HG02642 (cell line): Measurements from ENCODE around the gene NNAT.

Experiments used
- ATAC-seq: cut with Tn5 transposase; IDR thresholded peaks from one replicate; pipeline ENCODE4 v1.9.1; 2021; ENCODE audit warnings: mild to moderate bottlenecking; ENCODE audit not compliant: unreplicated experiment, poor library complexity

The NNAT gene

DNA sequence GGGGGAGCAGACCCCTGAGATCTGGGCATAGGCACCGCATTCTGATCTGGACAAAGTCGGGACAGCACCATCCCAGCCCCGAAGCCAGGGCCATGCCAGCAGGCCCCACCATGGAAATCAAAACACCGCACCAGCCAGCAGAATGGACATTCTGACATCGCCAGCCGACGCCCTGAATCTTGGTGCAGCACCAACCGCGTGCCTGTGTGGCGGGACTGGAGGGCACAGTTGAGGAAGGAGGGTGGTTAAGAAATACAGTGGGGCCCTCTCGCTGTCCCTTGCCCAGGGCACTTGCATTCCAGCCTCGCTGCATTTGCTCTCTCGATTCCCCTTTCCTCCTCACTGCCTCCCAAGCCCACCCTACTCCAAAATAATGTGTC is 2.0 kb downstream of the NNAT start:
- ATAC-seq, result no peak

DNA sequence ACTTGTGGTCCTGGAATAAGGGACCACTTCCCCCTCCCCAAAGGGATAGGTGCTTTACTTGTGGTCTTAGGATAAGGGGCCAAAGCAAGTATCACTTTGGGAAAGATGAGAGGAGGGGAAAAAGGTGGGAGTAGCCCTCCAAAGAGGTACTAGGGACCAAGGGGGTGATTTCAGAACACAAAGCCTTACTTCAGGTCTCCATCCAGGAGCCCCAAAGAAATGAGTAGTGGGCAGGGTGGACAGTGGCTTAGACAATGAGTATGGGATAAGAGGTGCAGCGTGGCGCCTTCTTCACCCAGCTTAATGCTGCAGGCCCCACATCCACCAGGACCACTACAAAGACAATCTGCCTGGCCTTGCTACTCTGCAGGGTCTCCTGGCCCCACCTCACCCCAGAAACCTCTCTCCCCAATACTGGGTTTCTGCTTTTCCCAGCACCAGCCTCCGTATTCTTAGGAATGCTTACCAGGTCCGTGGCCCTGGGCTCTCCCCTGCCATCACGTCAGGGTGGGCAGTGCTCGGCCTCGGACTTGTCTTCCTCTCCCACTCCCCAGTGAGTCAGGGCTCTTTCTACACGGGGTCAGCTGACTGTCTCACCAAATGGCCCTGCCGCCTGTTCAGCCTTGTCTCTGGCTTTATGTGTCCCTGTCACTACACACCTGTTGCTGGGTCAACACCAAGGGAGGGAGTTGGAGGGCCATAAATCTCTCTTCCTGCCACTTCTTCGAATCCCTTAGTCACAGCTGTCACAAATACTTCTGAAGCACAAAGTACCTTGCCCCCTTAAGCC is 3.1 kb downstream of the NNAT start:
- ATAC-seq, result no peak

DNA sequence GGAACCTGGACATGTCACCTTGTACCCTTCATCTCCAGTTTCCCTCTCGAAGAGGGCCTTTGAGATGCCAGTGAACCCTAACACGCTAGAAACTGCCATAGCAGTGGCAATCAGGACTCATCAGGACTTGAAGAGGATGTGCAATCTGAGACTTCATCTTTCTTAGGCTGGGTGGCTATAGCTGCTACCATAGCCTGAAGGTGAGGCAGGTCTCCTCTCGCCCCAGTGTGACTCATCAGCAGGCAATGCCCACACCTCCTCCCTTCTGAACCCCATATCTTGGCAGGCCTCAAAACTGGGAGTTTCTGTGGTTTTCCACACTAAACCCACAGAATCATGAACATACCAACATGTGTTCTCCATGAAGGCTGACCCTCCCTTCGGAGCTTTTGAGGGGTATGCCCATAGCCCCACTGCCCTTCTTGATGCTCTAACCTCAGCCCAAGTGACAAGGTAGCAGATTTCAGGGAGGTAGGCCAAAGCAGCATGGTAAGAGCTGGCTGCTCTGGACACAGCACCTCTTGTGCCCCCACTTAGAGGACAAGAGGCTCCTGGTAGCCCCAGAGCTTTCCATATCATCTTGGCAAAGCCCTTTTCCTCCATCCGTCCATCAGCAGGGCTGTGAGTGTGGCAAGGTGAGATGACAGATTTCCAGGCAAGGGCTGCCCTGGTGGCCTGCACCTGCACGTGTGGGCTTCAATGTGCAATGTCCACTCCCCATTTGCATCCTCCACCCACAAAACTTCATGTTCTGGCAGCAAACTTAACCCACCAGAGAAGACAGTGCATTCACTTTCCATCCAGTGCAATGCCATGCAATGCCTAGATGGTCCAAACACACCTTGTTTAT is 4.0 kb downstream of the NNAT start:
- ATAC-seq, result no peak

DNA sequence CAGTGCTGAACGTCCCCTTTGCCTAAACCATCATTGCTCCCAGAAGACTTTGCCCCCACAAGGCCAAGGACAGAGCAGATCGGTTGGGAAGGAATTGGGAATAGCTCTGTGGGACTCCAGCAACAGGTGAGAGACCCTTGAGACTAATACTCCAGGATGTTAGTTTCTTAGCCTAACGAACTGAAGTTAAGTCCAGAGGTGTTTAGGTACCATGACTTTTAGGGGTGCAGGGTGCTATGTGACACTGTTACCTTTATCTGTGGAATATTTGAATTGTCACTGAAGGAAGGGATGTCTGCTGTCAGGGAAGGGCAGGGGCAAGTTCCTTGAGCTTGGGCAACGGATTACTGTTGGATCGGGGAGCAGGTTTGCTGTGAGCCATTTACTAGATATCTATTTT is 4.8 kb downstream of the NNAT start:
- ATAC-seq, result no peak

DNA sequence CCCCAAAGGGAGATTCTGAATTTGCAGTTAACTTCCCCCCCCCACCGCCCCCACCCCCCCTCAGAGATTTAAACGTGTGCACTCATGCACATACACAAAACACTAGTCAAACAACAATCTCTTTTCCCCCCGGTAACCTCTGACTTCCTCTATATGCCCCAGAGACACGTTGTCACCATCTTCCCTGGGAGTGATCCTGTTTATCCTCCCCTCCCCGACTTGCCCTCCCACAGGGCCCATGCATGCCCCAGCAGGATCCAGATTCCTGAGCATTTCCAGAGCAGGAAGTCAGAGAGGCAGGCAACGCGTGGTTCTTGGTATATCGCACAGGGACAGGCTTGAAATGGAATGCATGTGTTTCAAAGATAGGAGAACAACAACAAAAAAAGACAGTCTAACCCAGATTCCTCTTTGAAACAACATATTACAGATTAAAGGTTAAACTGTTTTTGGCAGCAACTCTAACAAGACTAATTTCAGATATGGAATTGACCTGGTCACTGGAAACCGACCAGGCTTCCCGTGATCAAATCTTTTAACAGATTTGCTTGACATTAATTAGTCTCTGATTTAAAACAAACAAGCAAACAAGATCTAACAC is 5.3 kb downstream of the NNAT start:
- ATAC-seq, result no peak

DNA sequence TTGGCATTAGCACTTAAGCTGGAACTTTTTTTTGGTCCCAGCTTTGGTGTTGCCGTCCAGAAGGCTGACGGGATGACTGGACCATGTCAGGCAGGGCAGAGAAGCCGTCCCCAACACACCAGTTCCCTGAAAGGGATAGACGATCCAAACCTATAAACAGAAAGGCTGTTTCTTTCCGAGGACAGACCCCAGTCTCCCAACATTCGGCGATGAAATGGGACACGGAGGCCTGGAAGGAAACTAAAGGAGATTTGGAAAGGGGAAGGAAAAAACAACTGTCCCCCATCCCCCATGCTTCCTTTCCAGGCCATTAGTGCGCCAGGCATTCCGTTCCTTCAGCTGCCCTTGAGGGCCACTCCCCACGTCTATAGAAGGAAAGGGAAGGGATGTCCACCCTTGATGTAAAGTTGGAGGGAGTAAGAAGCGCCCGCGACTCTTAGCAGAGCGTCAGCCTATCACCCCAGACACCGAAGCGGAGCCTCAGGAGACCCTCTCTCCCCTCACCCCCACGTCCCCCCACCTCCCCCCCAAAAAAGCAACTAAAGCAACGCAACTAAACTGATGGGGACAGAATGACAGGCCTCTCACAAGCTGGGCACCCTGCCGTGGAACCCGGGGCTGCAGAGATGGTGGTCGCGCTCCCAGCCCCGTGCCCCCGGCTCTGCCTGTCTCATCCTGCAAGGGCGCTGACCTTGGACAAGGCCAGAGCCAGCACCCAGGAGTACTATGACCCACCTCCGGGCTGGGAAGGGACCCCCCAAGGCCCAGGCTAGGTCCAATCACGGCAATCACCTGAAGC is 6.0 kb downstream of the NNAT start:
- ATAC-seq, result no peak

DNA sequence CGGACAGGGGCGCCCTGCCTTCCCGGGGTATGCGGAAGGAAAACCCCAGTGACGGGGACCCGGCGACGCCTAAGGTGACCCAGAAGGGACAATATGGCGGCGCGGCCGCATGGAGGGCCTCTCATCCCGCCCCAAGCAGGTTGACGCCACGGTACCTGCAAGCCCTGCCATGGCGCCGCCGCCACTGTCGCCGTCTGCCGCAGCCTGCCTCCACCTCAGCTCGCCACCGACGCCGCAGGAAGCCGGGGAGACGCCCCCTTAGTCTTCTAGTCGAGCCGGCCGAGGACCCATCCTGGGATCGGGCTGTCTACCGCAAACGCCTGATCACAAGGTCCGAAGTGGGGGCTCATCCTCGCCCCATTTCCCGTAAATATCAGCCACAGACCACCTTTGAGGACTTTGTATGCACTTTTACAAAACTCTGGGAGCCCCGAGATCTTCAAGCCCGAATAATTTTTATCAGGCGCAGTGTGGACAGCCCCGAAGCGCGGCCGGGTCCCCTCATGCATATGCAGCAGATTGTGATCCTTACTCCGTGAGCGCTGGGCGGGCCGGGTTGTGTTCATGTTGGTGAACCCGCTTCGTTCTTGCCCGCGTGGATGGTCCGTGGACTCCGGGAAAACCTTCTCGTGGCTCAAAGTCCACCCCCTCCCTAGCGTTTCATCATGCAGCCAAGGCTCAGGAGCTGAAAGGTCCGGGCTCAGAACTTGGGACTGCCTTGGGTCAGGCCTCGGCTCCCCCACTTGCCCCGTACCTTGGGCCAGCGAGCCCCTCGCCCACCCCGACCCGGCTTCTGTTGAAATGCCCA is 6.8 kb downstream of the NNAT start, which contains the start of gene BLCAP:
Gene BLCAP (minus strand): TSS at position 239 of the 808 bp plus-strand sequence. CDS start 8,702 bp downstream, outside the sequence.
- ATAC-seq, result peak; percentile 80

DNA sequence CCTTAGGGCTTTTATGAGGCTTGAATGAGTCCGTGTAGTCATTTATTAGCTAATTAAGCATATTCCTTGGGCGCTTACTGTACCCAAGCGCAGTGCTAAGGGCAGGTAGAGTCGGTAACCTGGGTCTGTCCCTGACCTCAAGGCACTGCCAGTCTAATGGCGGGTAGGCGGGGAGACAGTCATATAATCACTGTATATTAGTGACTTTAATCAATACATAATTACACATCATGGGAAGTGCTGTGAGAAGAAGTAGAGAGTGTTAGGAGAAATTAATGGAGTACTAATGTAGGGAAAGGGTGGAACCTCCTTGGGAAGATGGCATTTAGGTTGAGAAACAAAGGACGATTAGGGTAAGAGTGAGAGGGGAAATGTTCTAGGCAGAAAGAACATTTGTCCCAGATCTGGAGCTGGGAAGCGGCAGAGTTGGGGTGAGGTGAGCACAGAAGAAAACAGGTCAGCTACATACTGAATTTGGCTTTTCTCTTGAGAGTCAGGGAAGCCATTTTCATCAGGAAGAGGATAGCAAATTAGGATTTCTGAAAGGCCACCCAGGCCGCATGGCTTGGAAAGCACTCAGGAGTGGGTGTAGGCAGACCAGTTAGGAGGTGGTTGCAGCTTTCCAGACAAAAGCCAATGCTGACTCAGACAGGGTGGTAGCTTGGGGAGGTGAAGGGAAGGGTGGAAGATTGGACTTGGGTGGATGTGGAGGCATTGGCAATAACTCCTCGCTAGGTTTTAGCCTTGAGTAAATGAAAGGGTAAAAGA is 7.6 kb downstream of the NNAT start:
- no peak for ATAC-seq

DNA sequence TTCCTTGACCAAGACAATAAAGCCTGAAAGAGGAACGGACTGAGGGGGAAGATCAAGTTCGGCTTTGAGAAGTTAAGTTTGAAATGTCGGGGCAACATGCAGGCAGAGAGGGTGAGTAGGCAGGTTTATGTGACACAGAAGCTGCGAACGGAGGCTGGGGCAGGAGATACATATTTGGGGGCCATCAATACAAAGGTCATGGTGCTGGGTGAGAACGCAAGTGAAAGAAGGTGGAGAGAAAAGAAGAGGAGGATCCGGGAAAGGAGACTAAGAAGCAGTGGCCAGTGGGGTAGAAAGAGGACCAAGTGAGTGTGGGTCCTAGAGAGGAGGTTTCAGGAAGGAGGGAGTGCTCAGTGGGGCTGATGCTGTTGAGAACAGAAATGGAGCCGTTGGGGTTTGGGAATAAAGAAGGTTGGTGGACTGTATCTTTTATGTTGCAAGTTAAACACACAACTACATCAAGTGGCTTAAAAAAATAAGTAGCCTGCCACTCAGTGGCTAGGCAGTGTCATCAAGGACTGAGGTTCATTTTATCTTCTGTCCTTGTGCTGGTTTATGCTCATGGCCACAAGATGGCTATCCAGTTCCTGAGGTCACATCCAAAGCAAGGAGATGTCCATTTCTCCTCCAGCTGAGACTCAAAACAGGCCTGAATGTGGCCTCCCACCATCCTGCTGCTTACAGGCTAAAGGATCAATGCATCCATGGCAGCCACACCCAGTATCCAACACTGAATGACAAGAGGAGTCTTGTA is 8.3 kb downstream of the NNAT start:
- ATAC-seq, result no peak

DNA sequence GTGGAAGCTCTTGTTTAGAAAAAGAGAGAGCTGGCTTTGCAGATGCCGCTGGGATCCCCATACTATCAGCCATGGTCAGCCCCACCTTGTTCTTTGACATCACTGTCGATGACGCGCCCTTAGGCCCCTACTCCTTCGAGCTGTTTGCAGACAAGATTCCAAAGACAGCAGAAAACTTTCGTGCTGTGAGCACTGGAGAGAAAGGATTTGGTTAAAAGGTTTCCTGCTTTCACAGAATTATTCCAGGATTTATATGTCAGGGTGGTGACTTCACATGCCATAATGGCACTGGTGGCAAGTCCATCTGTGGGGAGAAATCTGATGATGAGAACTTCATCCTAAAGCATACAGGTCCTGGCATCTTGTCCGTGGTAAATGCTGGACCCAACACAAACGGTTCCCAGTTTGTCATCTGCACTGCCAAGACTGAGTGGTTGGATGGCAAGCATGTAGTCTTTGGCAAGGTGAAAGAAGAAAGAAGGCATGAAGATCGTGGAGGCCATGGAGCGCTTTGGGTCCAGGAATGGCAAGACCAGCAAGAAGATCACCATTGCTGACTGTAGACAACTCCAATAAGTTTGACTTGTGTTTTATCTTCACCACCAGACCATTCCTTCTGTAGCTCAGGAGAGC is 9.0 kb downstream of the NNAT start:
- ATAC-seq, result no peak

DNA sequence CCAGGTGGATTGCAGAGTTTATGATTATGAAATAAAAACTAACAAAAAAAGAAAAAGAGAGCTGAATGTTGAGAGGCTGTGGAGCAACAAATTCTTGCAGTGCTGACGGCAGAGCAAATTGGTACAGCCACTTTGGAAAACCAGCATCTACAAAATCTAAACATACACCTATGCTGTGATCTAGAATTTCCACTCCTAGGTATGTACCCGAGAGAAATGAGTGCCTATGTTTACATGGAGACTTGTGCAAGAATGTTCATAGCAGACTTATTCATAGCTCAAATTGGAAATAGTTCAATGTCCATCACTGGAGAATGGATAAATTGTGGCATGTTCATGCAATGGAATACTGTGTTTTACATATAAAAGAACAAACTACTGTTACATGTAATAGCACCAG is 9.6 kb downstream of the NNAT start:
- no peak for ATAC-seq

DNA sequence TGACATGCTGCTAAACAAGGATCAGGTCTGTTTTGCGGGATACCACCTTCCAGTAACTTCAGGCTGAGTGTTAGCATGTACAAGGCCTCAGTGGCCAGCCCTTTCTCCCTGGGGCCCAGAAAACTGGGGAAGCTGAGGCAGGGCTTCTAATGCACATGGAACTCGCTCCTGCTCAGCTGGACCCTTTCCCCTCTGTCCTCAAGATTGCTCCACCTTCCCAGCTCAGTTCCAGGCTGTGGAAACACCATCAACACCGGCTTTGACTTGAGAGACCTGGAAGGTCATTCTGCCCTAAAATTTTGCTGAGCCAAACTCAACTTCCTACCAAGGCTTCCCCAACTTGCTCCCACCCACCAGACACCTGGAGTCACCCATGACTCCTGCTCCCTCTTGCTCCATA is 10.8 kb downstream of the NNAT start:
- ATAC-seq, result no peak

DNA sequence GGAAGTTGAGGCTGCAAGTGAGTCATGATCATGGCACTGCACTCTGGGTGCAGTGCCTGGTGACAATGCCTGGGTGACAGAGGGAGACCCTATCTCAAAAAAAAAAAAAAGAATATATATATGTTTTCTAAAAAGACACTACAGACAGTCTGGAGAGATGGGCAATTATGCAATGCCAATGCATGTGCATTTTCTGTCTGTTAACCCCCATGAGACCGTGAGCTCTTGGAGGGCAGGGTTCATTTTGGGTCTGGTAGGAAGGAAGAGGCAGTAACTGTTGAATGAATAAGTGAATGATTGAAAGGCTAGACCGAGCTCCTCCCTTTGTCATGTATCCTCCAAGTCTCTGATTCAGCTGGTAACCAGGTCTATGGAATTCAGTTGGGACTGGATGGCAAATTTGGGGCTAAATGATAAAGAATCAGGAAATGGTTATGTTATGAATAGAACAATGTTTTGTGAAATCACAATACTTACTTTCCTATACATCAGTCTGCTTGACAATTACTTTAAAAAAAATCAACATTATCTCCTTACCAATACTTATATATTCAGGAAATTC is 12.2 kb downstream of the NNAT start:
- ATAC-seq, result no peak

DNA sequence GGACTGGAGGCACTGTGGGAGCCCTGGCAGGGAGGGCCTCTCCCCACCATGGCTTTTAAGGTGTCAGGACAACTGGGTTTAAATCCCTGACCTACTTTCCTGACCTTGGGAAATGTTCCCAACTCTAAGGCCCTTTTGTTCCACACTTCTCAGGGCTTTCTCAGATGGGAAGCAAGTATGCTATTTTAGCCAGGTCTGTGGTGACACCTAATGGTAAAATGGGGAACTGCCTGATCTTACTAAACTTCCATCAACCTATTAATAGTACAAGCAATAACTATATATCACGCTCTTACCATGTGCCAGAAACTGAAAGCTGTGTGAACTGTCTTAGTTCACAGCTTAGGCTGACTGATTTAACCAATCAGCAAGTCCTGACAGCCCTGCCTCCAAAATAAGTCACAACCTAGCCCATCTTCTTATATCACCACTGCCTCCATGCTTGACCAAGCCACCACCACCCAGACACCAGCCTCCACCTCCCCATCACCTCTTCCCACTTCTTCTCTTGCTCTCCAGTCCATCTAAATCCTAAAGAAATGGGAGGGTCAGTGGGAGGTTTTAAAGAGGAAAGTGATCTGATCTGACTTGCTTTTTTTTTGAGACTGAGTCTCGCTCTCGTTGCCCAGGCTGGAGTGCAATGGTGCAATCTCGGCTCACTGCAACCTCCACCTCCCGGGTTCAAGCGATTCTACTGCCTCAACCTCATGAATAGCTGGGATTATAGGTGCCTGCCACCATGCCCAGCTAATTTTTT is 13.5 kb downstream of the NNAT start:
- no peak for ATAC-seq

DNA sequence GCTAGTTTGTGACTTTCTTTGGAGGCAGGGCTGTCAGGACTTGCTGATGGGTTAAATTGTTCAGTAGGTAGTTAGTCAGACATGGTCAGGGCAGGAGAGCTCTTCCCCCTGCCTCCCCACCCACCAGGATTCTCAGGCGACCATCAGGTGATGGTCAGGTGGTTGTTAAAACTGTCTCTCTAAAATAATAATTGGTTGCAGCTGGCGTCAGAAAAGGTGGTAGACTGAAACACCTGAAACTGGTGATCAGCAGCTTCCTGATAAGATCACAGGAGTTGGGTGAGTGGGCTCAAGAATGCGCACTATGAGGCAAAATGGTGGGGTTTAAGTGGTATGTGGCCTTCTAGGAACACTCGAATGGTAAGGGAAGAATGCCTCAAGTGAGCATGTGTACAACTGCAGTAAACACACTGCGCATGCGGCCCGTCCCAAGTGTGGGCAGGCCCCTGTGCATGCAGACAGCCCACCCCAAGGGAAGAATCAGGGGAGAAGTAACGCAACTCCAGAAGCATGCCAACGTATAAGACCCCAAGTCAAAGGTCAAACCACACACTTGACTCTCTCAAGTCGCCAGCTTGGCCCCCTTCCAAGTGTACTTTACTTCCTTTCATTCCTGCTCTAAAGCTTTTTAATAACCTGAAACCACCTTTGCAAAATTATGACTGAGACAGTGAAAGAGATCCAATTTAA is 14.5 kb downstream of the NNAT start:
- ATAC-seq, result no peak

DNA sequence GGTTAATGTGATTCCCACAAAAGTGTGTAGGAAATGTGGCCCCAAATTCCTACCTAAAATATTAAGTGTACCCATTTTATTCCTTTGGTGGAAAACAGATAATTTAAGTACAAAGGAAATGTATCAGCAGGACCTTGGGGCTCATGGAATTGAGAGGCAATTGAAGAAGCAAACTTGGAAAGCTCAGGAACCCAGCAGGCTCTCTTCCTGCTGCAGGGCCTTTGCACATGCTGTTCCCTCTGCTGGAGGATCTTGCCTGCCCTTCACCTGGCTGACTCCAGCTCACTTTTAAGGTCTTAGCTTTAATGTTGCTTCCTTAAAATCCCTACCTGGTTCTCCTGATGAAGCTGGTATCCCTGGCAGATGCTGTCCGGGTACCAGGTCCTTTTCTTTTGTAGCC is 16.5 kb downstream of the NNAT start:
- no peak for ATAC-seq
